MM.1S (cell line): ENCODE results near the gene PTGS2.

Source experiments
- DNase-seq: peaks from one replicate; pipeline ENCODE4 v3.0.0-alpha.2; 2015
- H2AFZ ChIP-seq: fragments of 300-600 bp; sonication (generic); 2 replicates; pipeline ENCODE4 v1.6.0; 2016; ENCODE audit warnings: antibody characterized with exemption, low read length
- H3F3A ChIP-seq: fragments of 300-600 bp; sonication (generic); 2 replicates; pipeline ENCODE4 v1.6.1; 2016; ENCODE audit warnings: mild to moderate bottlenecking, antibody characterized with exemption, low read length, moderate library complexity, mixed read lengths; ENCODE audit not compliant: insufficient read depth
- H3K27ac ChIP-seq: fragments of 300-600 bp; sonication (generic); 2 replicates; pipeline ENCODE4 v1.5.1; 2016; ENCODE audit warnings: mild to moderate bottlenecking, low read length
- H3K27me3 ChIP-seq: fragments of 300-600 bp; sonication (generic); replicated peaks from 2 replicates; pipeline ENCODE4 v1.6.0; 2016; ENCODE audit warnings: low read length; ENCODE audit not compliant: insufficient read depth
- H3K36me3 ChIP-seq: fragments of 300-600 bp; sonication (generic); replicated peaks from 2 replicates; pipeline ENCODE4 v1.6.1; 2016; ENCODE audit warnings: mild to moderate bottlenecking, low read length, mixed read lengths; ENCODE audit not compliant: insufficient read depth
- H3K4me1 ChIP-seq: fragments of 300-600 bp; sonication (generic); 2 replicates; pipeline ENCODE4 v1.6.1; 2016; ENCODE audit warnings: low read length, mixed read lengths
- H3K4me2 ChIP-seq: fragments of 300-600 bp; sonication (generic); 2 replicates; pipeline ENCODE4 v1.6.0; 2016; ENCODE audit warnings: low read depth, low read length
- H3K4me3 ChIP-seq: fragments of 300-600 bp; sonication (generic); 2 replicates; pipeline ENCODE4 v1.5.1; 2016; ENCODE audit warnings: low read length, mixed read lengths
- H3K79me2 ChIP-seq: fragments of 300-600 bp; sonication (generic); 2 replicates; pipeline ENCODE4 v1.6.1; 2016; ENCODE audit warnings: mixed run types, low read length, mixed read lengths
- H3K9ac ChIP-seq: fragments of 300-600 bp; sonication (generic); 2 replicates; pipeline ENCODE4 v1.6.1; 2016; ENCODE audit warnings: low read length, mixed read lengths
- H3K9me2 ChIP-seq: fragments of 300-600 bp; sonication (generic); replicated peaks from 2 replicates; pipeline ENCODE4 v1.6.1; 2016; ENCODE audit warnings: mild to moderate bottlenecking, low read length, mixed read lengths; ENCODE audit not compliant: insufficient read depth
- H3K9me3 ChIP-seq: fragments of 300-600 bp; sonication (generic); replicated peaks from 2 replicates; pipeline ENCODE4 v1.6.1; 2016; ENCODE audit warnings: mild to moderate bottlenecking, low read length, mixed read lengths; ENCODE audit not compliant: insufficient read depth
- H4K20me1 ChIP-seq: fragments of 300-600 bp; sonication (generic); 2 replicates; pipeline ENCODE4 v1.6.1; 2016; ENCODE audit warnings: mild to moderate bottlenecking, low read length, moderate library complexity, mixed read lengths; ENCODE audit not compliant: insufficient read depth
- EZH2 ChIP-seq: fragments of 300-600 bp; sonication (generic); optimal IDR thresholded peaks from 2 replicates; pipeline ENCODE3; 2017; ENCODE audit warnings: low read depth, mild to moderate bottlenecking, antibody characterized with exemption, low read length, mixed read lengths
- EZH2phosphoT487 ChIP-seq: fragments of 300-600 bp; sonication (generic); IDR thresholded peaks from 2 replicates; pipeline ENCODE4 v1.6.1; 2018; ENCODE audit warnings: antibody characterized with exemption, low read length
- TF ChIP-seq, protein P1 (sequence below): fragments of 300-600 bp; sonication (generic); IDR thresholded peaks from 2 replicates; pipeline ENCODE4 v1.5.1; 2016; ENCODE audit warnings: antibody characterized with exemption, low read length, mixed read lengths

The PTGS2 gene

DNA sequence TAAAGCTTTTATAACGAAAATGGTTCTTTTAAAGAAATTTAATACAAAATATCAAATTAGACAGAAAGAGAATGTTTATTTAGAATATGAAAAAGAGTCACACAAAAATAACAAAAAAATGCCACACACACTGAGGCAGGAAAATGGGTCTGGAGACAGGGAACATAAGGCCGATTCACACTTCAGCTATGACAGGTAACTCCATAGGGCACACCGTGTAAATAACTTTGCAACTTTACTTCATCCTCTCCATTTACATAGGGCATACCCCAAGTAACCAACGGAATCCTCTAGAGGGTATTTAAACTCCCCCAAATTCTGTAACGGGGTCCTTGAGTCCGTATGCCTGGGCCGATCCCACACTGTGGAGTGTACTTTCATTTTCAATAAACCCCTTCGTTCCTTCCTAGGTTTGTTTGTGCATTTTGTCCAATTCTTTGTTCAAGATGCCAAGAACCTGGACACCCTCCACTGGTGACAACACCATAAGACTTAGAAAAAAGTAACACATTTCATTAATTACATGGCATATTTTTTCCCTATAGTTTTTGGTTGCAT, 23.1 kb upstream of the PTGS2 start:
- Histone ChIP-seq H3K9me2 (no peaks in the 10 kb centered on the region), H3K9me3 (no peaks in the 10 kb centered on the region), H4K20me1 (no peaks in the 10 kb centered on the region), H3K4me1 (no peaks in the 10 kb centered on the region), H3K79me2 (no peaks in the 10 kb centered on the region), H3K4me3 (no peak overlapping the region), H3K36me3 (no peaks in the 10 kb centered on the region), H3K27ac (no peak overlapping the region), H3K4me2 (no peak overlapping the region), H3F3A (no peaks in the 10 kb centered on the region), H2AFZ (no peak overlapping the region), H3K27me3 (no peaks in the 10 kb centered on the region), H3K9ac (no peak overlapping the region)
- TF ChIP-seq EZH2phosphoT487, result no peak
- TF ChIP-seq, protein P1, sequence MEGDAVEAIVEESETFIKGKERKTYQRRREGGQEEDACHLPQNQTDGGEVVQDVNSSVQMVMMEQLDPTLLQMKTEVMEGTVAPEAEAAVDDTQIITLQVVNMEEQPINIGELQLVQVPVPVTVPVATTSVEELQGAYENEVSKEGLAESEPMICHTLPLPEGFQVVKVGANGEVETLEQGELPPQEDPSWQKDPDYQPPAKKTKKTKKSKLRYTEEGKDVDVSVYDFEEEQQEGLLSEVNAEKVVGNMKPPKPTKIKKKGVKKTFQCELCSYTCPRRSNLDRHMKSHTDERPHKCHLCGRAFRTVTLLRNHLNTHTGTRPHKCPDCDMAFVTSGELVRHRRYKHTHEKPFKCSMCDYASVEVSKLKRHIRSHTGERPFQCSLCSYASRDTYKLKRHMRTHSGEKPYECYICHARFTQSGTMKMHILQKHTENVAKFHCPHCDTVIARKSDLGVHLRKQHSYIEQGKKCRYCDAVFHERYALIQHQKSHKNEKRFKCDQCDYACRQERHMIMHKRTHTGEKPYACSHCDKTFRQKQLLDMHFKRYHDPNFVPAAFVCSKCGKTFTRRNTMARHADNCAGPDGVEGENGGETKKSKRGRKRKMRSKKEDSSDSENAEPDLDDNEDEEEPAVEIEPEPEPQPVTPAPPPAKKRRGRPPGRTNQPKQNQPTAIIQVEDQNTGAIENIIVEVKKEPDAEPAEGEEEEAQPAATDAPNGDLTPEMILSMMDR, result no peak
- TF ChIP-seq EZH2, result no peak
- no peak for DNase-seq

DNA sequence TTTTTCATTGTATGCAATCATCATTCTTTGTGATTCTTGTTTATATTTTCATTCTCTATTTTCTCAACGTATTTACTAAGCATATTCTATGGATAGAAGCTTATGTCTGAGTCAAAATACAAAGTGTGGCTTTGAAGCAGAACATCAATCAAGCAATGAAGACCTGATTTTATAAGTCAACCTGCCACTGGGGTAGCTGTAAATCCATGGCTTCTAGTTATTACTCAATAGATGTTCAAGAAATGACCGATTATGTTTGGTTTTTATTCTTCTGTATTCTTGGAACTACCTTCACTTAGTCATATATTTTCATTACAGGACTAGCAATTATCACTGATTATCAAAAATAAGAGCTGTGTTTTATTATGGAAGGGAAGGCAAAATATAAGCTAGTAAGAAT, 20.5 kb upstream of the PTGS2 start:
- no peak for TF ChIP-seq EZH2
- TF ChIP-seq, protein P1, result no peak
- no peak for TF ChIP-seq EZH2phosphoT487
- H3K4me3 ChIP-seq, result no peak overlapping the region
- H3K36me3 ChIP-seq, result no peaks in the 10 kb centered on the region
- no peaks in the 10 kb centered on the region for H3K27me3 ChIP-seq
- no peaks in the 10 kb centered on the region for H3K4me1 ChIP-seq
- no peaks in the 10 kb centered on the region for H3K9me2 ChIP-seq
- H3K4me2 ChIP-seq, result no peak overlapping the region
- H3K79me2 ChIP-seq, result no peaks in the 10 kb centered on the region
- H3K9me3 ChIP-seq, result no peaks in the 10 kb centered on the region
- no peaks in the 10 kb centered on the region for H4K20me1 ChIP-seq
- no peak for DNase-seq
- H3K9ac ChIP-seq, result no peak overlapping the region
- H2AFZ ChIP-seq, result no peak overlapping the region
- no peak overlapping the region for H3K27ac ChIP-seq
- H3F3A ChIP-seq, result no peaks in the 10 kb centered on the region

DNA sequence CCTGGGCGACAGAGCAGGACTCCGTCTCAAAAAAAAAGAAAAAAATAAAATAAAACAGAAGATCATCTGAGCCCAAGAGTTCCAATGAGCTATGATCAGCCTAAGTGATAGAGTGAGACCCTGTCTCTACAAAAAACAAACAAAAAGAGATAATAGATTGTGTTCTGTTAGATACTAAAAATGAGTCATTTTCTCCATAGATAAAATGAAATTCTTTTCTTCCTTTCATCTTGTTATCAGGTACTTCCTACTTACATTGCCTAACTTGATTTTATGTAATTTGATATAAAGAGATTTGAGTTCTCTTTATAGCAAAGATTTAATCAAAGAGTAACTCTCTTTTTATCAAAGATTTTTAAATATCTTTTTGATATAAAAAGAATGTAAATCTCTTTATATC, 19.3 kb upstream of the PTGS2 start:
- no peaks in the 10 kb centered on the region for H3K27me3 ChIP-seq
- H3K79me2 ChIP-seq, result no peaks in the 10 kb centered on the region
- no peak overlapping the region for H2AFZ ChIP-seq
- H3K9me2 ChIP-seq, result no peaks in the 10 kb centered on the region
- no peak overlapping the region for H3K4me3 ChIP-seq
- DNase-seq, result no peak
- H3K9ac ChIP-seq, result no peak overlapping the region
- no peaks in the 10 kb centered on the region for H3F3A ChIP-seq
- H3K27ac ChIP-seq, result no peak overlapping the region
- no peaks in the 10 kb centered on the region for H3K4me1 ChIP-seq
- H3K36me3 ChIP-seq, result no peaks in the 10 kb centered on the region
- H4K20me1 ChIP-seq, result no peaks in the 10 kb centered on the region
- H3K4me2 ChIP-seq, result no peak overlapping the region
- TF ChIP-seq EZH2 (no peak), EZH2phosphoT487 (no peak)
- TF ChIP-seq, protein P1, result no peak
- no peaks in the 10 kb centered on the region for H3K9me3 ChIP-seq
